ENCODE results near the gene UROS. TPM values are rescaled to one million over a fixed set of nuclear protein-coding genes. Genes with fewer than 3 reads are reported as not detected.

Gene UROS
- polyA plus RNA-seq, 1 donor from 2014 or later, result 103 TPM

DNA sequence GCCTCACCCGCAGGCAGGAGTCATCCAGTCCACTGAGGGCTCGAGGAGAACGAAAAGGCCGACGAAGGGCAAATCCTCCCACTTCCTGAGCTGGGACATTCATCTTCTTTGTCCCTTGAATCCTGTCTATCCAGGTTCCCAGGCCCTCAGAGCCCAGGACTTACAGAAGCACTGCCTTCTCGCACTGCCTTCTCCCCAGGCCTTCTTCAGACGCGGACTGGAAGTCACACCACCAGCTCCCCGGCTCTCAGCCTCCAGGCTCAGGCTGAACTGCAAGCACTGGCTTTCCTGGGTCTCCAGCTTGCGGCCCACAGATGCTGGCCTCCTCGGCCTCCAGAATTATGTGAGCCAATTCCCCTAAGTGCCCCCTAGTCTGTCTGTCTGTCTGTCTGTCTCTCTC lies 41.0 kb downstream of the UROS start:
- Histone ChIP-seq H3K4me3 (ENCODE audit: low read length) (no peak overlapping the region), H3K4me2 (ENCODE audit: low read length) (no peak overlapping the region), H3K36me3 (ENCODE audit: insufficient read depth, low read length) (no peaks in the 10 kb centered on the region), H3K9me2 (ENCODE audit: insufficient read depth, low read length) (no peaks in the 10 kb centered on the region), H3K27me3 (ENCODE audit: insufficient read depth, low read depth, low read length) (no peaks in the 10 kb centered on the region), H4K20me1 (ENCODE audit: insufficient read depth) (no peaks in the 10 kb centered on the region), H2AFZ (ENCODE audit: low read depth, low read length) (no peak overlapping the region), H3K79me2 (replicated peaks; ENCODE audit: insufficient read depth, low read length) (no peaks in the 10 kb centered on the region), H3K9ac (ENCODE audit: low read length) (no peak overlapping the region), H3K9me3 (ENCODE audit: low read length) (no peaks in the 10 kb centered on the region), H3F3A (ENCODE audit: insufficient read depth, low read length, poor library complexity, severe bottlenecking) (no peaks in the 10 kb centered on the region), H3K27ac (ENCODE audit: low read length) (no peak overlapping the region)
- TF ChIP-seq EZH2 (IDR thresholded peaks at IDR 0.05; ENCODE audit: borderline replicate concordance, insufficient read depth, low read length, poor library complexity, severe bottlenecking), result no peak
- TF ChIP-seq MXI1 (conservative IDR thresholded peaks at IDR 0.05; ENCODE audit: poor library complexity, severe bottlenecking), result no peak
- no peak for TF ChIP-seq EP300 (conservative IDR thresholded peaks at IDR 0.05; ENCODE audit: poor library complexity, severe bottlenecking)
- TF ChIP-seq POLR2AphosphoS5 (IDR thresholded peaks at IDR 0.05), result no peak

DNA sequence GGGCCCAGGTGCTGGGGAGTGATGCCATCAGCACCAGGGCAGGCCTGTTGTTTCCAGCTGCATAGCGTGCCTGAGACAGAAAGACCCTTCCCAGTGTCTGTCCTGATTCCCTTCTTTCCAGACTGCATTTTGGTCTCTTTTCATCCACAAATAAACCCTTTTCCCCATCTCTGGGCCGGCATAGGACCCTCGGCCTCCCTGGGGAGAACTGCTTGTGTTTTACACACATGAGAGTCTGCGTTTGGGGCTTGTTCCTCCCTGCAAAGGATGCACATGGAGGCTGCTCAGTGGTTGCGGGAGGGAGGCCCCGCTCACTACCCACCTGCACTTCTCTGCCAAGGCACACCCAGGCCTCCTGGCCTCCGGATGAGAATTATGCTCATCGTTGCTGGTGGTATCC lies 41.7 kb downstream of the UROS start:
- H3K79me2 ChIP-seq (replicated peaks; ENCODE audit: insufficient read depth, low read length), result no peaks in the 10 kb centered on the region

More for the DNA sequence above, 41.7 kb downstream of the UROS start:
- no peaks in the 10 kb centered on the region for H3K27me3 ChIP-seq (ENCODE audit: insufficient read depth, low read depth, low read length)
- no peaks in the 10 kb centered on the region for H3F3A ChIP-seq (ENCODE audit: insufficient read depth, low read length, poor library complexity, severe bottlenecking)
- no peaks in the 10 kb centered on the region for H4K20me1 ChIP-seq (ENCODE audit: insufficient read depth)
- H3K9me3 ChIP-seq (ENCODE audit: low read length), result no peaks in the 10 kb centered on the region
- no peak overlapping the region for H2AFZ ChIP-seq (ENCODE audit: low read depth, low read length)
- no peak overlapping the region for H3K4me2 ChIP-seq (ENCODE audit: low read length)
- H3K9ac ChIP-seq (ENCODE audit: low read length), result no peak overlapping the region
- no peaks in the 10 kb centered on the region for H3K9me2 ChIP-seq (ENCODE audit: insufficient read depth, low read length)
- no peak overlapping the region for H3K27ac ChIP-seq (ENCODE audit: low read length)
- H3K36me3 ChIP-seq (ENCODE audit: insufficient read depth, low read length), result no peaks in the 10 kb centered on the region
- no peak for TF ChIP-seq RAD21 (conservative IDR thresholded peaks at IDR 0.05)
- TF ChIP-seq MXI1 (conservative IDR thresholded peaks at IDR 0.05; ENCODE audit: poor library complexity, severe bottlenecking), result no peak
- TF ChIP-seq, protein P1, sequence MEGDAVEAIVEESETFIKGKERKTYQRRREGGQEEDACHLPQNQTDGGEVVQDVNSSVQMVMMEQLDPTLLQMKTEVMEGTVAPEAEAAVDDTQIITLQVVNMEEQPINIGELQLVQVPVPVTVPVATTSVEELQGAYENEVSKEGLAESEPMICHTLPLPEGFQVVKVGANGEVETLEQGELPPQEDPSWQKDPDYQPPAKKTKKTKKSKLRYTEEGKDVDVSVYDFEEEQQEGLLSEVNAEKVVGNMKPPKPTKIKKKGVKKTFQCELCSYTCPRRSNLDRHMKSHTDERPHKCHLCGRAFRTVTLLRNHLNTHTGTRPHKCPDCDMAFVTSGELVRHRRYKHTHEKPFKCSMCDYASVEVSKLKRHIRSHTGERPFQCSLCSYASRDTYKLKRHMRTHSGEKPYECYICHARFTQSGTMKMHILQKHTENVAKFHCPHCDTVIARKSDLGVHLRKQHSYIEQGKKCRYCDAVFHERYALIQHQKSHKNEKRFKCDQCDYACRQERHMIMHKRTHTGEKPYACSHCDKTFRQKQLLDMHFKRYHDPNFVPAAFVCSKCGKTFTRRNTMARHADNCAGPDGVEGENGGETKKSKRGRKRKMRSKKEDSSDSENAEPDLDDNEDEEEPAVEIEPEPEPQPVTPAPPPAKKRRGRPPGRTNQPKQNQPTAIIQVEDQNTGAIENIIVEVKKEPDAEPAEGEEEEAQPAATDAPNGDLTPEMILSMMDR (IDR thresholded peaks at IDR 0.05; ENCODE audit: poor library complexity, severe bottlenecking), result no peak
- TF ChIP-seq, protein P2, sequence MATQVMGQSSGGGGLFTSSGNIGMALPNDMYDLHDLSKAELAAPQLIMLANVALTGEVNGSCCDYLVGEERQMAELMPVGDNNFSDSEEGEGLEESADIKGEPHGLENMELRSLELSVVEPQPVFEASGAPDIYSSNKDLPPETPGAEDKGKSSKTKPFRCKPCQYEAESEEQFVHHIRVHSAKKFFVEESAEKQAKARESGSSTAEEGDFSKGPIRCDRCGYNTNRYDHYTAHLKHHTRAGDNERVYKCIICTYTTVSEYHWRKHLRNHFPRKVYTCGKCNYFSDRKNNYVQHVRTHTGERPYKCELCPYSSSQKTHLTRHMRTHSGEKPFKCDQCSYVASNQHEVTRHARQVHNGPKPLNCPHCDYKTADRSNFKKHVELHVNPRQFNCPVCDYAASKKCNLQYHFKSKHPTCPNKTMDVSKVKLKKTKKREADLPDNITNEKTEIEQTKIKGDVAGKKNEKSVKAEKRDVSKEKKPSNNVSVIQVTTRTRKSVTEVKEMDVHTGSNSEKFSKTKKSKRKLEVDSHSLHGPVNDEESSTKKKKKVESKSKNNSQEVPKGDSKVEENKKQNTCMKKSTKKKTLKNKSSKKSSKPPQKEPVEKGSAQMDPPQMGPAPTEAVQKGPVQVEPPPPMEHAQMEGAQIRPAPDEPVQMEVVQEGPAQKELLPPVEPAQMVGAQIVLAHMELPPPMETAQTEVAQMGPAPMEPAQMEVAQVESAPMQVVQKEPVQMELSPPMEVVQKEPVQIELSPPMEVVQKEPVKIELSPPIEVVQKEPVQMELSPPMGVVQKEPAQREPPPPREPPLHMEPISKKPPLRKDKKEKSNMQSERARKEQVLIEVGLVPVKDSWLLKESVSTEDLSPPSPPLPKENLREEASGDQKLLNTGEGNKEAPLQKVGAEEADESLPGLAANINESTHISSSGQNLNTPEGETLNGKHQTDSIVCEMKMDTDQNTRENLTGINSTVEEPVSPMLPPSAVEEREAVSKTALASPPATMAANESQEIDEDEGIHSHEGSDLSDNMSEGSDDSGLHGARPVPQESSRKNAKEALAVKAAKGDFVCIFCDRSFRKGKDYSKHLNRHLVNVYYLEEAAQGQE (IDR thresholded peaks at IDR 0.05; ENCODE audit: borderline replicate concordance), result no peak
- no peak for TF ChIP-seq EZH2 (IDR thresholded peaks at IDR 0.05; ENCODE audit: borderline replicate concordance, insufficient read depth, low read length, poor library complexity, severe bottlenecking)
- TF ChIP-seq EP300 (conservative IDR thresholded peaks at IDR 0.05; ENCODE audit: poor library complexity, severe bottlenecking), result no peak
- no peak for TF ChIP-seq TAF1 (IDR thresholded peaks at IDR 0.05; ENCODE audit: low read depth)
- no peak for TF ChIP-seq SMC3 (conservative IDR thresholded peaks at IDR 0.05; ENCODE audit: poor library complexity)
- no peak for TF ChIP-seq POLR2AphosphoS5 (IDR thresholded peaks at IDR 0.05)
- H3K4me3 ChIP-seq (ENCODE audit: low read length), result no peak overlapping the region

Data from neural cell (in vitro differentiated cells).